ENCODE measurements around the gene CYP8B1.

Gene CYP8B1

GRCh38 chr3:42873221-42873982 is 2.3 kb downstream of the CYP8B1 start:
- Mint-ChIP-seq H3K27me3 (peaks cover 17% of the 10 kb centered on the region), H3K9me3 (no peaks in the 10 kb centered on the region), H3K27ac (peak overlapping the region in 1 of 2 donors; percentile 15), H3K4me1 (no peaks in the 10 kb centered on the region), H3K4me3 (no peak overlapping the region)
- ATAC-seq (no peak), DNase-seq (no peak)

GRCh38 chr3:42872718-42873117 is 3.0 kb downstream of the CYP8B1 start:
- Mint-ChIP-seq H3K4me3 (no peak overlapping the region), H3K27me3 (peaks cover 17% of the 10 kb centered on the region), H3K4me1 (no peaks in the 10 kb centered on the region), H3K27ac (peak overlapping the region in 1 of 2 donors; percentile 26), H3K9me3 (no peaks in the 10 kb centered on the region)
- ATAC-seq (no peak), DNase-seq (no peak)

- ATAC-seq: no peak
- Mint-ChIP-seq H3K27me3 (peaks cover 17% of the 10 kb centered on the region), H3K4me3 (no peak overlapping the region), H3K4me1 (no peaks in the 10 kb centered on the region), H3K27ac (no peak overlapping the region), H3K9me3 (no peaks in the 10 kb centered on the region)
- no peak for DNase-seq
These were observed 4.0 kb downstream of the CYP8B1 start for GRCh38 chr3:42871592-42872196.

- Mint-ChIP-seq H3K9me3 (no peaks in the 10 kb centered on the region), H3K27me3 (peaks cover 13% of the 10 kb centered on the region), H3K4me1 (no peaks in the 10 kb centered on the region), H3K4me3 (no peak overlapping the region), H3K27ac (no peak overlapping the region)
- DNase-seq (no peak), ATAC-seq (no peak)
These were observed 6.8 kb downstream of the CYP8B1 start for GRCh38 chr3:42868841-42869240.

GRCh38 chr3:42867138-42867537 is 8.5 kb downstream of the CYP8B1 start:
- no peaks in the 10 kb centered on the region for H3K4me1 Mint-ChIP-seq
- DNase-seq (no peak), ATAC-seq (no peak)
- H3K27ac Mint-ChIP-seq: no peak overlapping the region
- H3K4me3 Mint-ChIP-seq: no peak overlapping the region
- peaks cover 3% of the 10 kb centered on the region for H3K27me3 Mint-ChIP-seq
- peaks cover 0 to 2% of the 10 kb centered on the region in 2 donors for H3K9me3 Mint-ChIP-seq

GRCh38 chr3:42865256-42865655 is 10.4 kb downstream of the CYP8B1 start:
- no peak overlapping the region for H3K4me3 Mint-ChIP-seq

GRCh38 chr3:42864321-42864950 is 11.2 kb downstream of the CYP8B1 start:
- ATAC-seq (no peak), DNase-seq (no peak)
- no peaks in the 10 kb centered on the region for H3K4me1 Mint-ChIP-seq
- H3K9me3 Mint-ChIP-seq: peaks cover 7 to 14% of the 10 kb centered on the region in 2 donors
- H3K27me3 Mint-ChIP-seq: peaks cover 8% of the 10 kb centered on the region
- H3K4me3 Mint-ChIP-seq: no peak overlapping the region
- H3K27ac Mint-ChIP-seq: no peak overlapping the region

More at GRCh38 chr3:42865256-42865655, 10.4 kb downstream of the CYP8B1 start:
- H3K4me1 Mint-ChIP-seq: no peaks in the 10 kb centered on the region
- DNase-seq (no peak), ATAC-seq (no peak)
- peaks cover 7 to 10% of the 10 kb centered on the region in 2 donors for H3K9me3 Mint-ChIP-seq
- H3K27ac Mint-ChIP-seq: no peak overlapping the region
- H3K27me3 Mint-ChIP-seq: peaks cover 8% of the 10 kb centered on the region

GRCh38 chr3:42856544-42856943 is 19.1 kb downstream of the CYP8B1 start:
- Mint-ChIP-seq H3K27me3 (peaks cover 8% of the 10 kb centered on the region), H3K4me3 (no peak overlapping the region), H3K4me1 (no peaks in the 10 kb centered on the region), H3K9me3 (peaks cover 6 to 7% of the 10 kb centered on the region in 2 donors), H3K27ac (peak overlapping the region in 1 of 2 donors; percentile 2)
- DNase-seq (no peak), ATAC-seq (no peak)

- H3K4me1 Mint-ChIP-seq: no peaks in the 10 kb centered on the region
- peaks cover 4% of the 10 kb centered on the region for H3K27me3 Mint-ChIP-seq
- H3K27ac Mint-ChIP-seq: peak overlapping the region in 1 of 2 donors; percentile 0
- ATAC-seq (no peak), DNase-seq (no peak)
- no peak overlapping the region for H3K4me3 Mint-ChIP-seq
- peaks cover 4% of the 10 kb centered on the region in 2 donors for H3K9me3 Mint-ChIP-seq
These were observed 19.9 kb downstream of the CYP8B1 start for GRCh38 chr3:42855547-42856380.

GRCh38 chr3:42855219-42855546 is 20.5 kb downstream of the CYP8B1 start:
- Mint-ChIP-seq H3K4me3 (no peak overlapping the region), H3K27ac (peak overlapping the region in 1 of 2 donors; percentile 0), H3K9me3 (peaks cover 0 to 4% of the 10 kb centered on the region in 2 donors), H3K4me1 (no peaks in the 10 kb centered on the region), H3K27me3 (no peaks in the 10 kb centered on the region)
- no peak for ATAC-seq
- no peak for DNase-seq

GRCh38 chr3:42853739-42854302 is 21.9 kb downstream of the CYP8B1 start:
- Mint-ChIP-seq H3K4me3 (no peak overlapping the region), H3K27me3 (no peaks in the 10 kb centered on the region)
- no peak for ATAC-seq

GRCh38 chr3:42853056-42853455 is 22.6 kb downstream of the CYP8B1 start:
- Mint-ChIP-seq H3K27ac (no peak overlapping the region), H3K9me3 (no peaks in the 10 kb centered on the region), H3K4me3 (no peak overlapping the region), H3K4me1 (no peaks in the 10 kb centered on the region), H3K27me3 (no peaks in the 10 kb centered on the region)
- DNase-seq (no peak), ATAC-seq (no peak)

More at GRCh38 chr3:42853739-42854302, 21.9 kb downstream of the CYP8B1 start:
- DNase-seq: no peak
- Mint-ChIP-seq H3K9me3 (no peaks in the 10 kb centered on the region), H3K27ac (no peak overlapping the region), H3K4me1 (no peaks in the 10 kb centered on the region)

GRCh38 chr3:42852441-42852840 is 23.2 kb downstream of the CYP8B1 start:
- Mint-ChIP-seq H3K4me3 (no peak overlapping the region), H3K27ac (no peak overlapping the region), H3K9me3 (no peaks in the 10 kb centered on the region), H3K4me1 (peaks cover 3% of the 10 kb centered on the region), H3K27me3 (no peaks in the 10 kb centered on the region)
- ATAC-seq: no peak
- no peak for DNase-seq

- no peak for DNase-seq
- H3K4me1 Mint-ChIP-seq: peaks cover 14% of the 10 kb centered on the region
- H3K9me3 Mint-ChIP-seq: no peaks in the 10 kb centered on the region
- no peaks in the 10 kb centered on the region for H3K27me3 Mint-ChIP-seq
- no peak overlapping the region for H3K4me3 Mint-ChIP-seq
- ATAC-seq: no peak
- H3K27ac Mint-ChIP-seq: no peak overlapping the region
These were observed 24.3 kb downstream of the CYP8B1 start for GRCh38 chr3:42851228-42851834.

GRCh38 chr3:42850263-42850662 is 25.4 kb downstream of the CYP8B1 start:
- ATAC-seq (no peak), DNase-seq (no peak)
- H3K4me3 Mint-ChIP-seq: no peak overlapping the region
- H3K4me1 Mint-ChIP-seq: peaks cover 18% of the 10 kb centered on the region
- H3K27me3 Mint-ChIP-seq: no peaks in the 10 kb centered on the region
- H3K9me3 Mint-ChIP-seq: no peaks in the 10 kb centered on the region
- no peak overlapping the region for H3K27ac Mint-ChIP-seq

All from stimulated activated naive CD8-positive, alpha-beta T cell treated with anti-CD3 and anti-CD28 coated beads, Interleukin-15, amount 100 ng/mL, for 72 hours (primary cell).